Loucy (cell line): Measurements from ENCODE around the gene PPARA.

ENCODE experiments used
- H2AFZ ChIP-seq: fragments of 200-600 bp; sonication (generic); 2 replicates; pipeline ENCODE4 v1.6.0; 2016; ENCODE audit warnings: antibody characterized with exemption, mild to moderate bottlenecking, low read length, moderate library complexity
- H3F3A ChIP-seq: fragments of 200-600 bp; 2 replicates; pipeline ENCODE4 v1.6.0; 2016; ENCODE audit warnings: antibody characterized with exemption, low read depth, mild to moderate bottlenecking
- H3K27me3 ChIP-seq: fragments of 200-600 bp; sonication (generic); 2 replicates; pipeline ENCODE4 v1.6.1; 2014; ENCODE audit warnings: low read length, mild to moderate bottlenecking; ENCODE audit not compliant: insufficient read depth, poor library complexity, severe bottlenecking
- H3K36me3 ChIP-seq: fragments of 200-600 bp; sonication (generic); 2 replicates; pipeline ENCODE4 v1.6.1; 2016; ENCODE audit warnings: low read length; ENCODE audit not compliant: insufficient read depth
- H3K4me1 ChIP-seq: fragments of 200-600 bp; sonication (generic); 2 replicates; pipeline ENCODE4 v1.5.1; 2014; ENCODE audit warnings: low read length, mild to moderate bottlenecking; ENCODE audit not compliant: insufficient read depth, poor library complexity, severe bottlenecking
- H3K4me2 ChIP-seq: fragments of 200-600 bp; sonication (generic); 2 replicates; pipeline ENCODE4 v1.6.0; 2014; ENCODE audit warnings: antibody characterized with exemption, low read length, low read depth, mild to moderate bottlenecking; ENCODE audit not compliant: poor library complexity, severe bottlenecking
- H3K4me3 ChIP-seq: fragments of 200-600 bp; sonication (generic); 2 replicates; pipeline ENCODE4 v1.5.1; 2014; ENCODE audit warnings: low read length, mild to moderate bottlenecking, mixed read lengths; ENCODE audit not compliant: poor library complexity, severe bottlenecking
- H3K79me2 ChIP-seq: fragments of 200-600 bp; sonication (generic); 2 replicates; pipeline ENCODE4 v1.6.1; 2014; ENCODE audit warnings: low read length; ENCODE audit not compliant: insufficient read depth
- H3K9ac ChIP-seq: fragments of 200-600 bp; sonication (generic); 2 replicates; pipeline ENCODE4 v1.6.0; 2014; ENCODE audit warnings: mild to moderate bottlenecking, low read depth, low read length, moderate library complexity; ENCODE audit not compliant: poor library complexity, severe bottlenecking
- H3K9me2 ChIP-seq: fragments of 200-600 bp; sonication (generic); replicated peaks from 2 replicates; pipeline ENCODE4 v1.6.1; 2016; ENCODE audit warnings: low read depth, low read length, mixed read lengths
- H3K9me3 ChIP-seq: fragments of 200-600 bp; sonication (generic); 2 replicates; pipeline ENCODE4 v1.6.1; 2014; ENCODE audit warnings: mild to moderate bottlenecking, antibody characterized with exemption, low read length, low read depth; ENCODE audit not compliant: insufficient read depth
- H4K20me1 ChIP-seq: fragments of 200-600 bp; sonication (generic); 2 replicates; pipeline ENCODE4 v1.6.0; 2014; ENCODE audit warnings: antibody characterized with exemption, low read length, mild to moderate bottlenecking; ENCODE audit not compliant: insufficient read depth, poor library complexity, severe bottlenecking
- CTCF ChIP-seq: fragments of 200-600 bp; sonication (generic); conservative IDR thresholded peaks from 2 replicates; pipeline ENCODE4 v1.5.1; 2014; ENCODE audit warnings: mild to moderate bottlenecking, antibody characterized with exemption, low read length
- EZH2phosphoT487 ChIP-seq: fragments of 200-600 bp; IDR thresholded peaks from 2 replicates; pipeline ENCODE4 v1.6.1; 2018; ENCODE audit warnings: antibody characterized with exemption, mild to moderate bottlenecking, moderate library complexity, borderline replicate concordance

The PPARA gene

GRCh38 chr22:46104881-46105493 lies 45.3 kb upstream of the PPARA start:
- Histone ChIP-seq H3K4me3 (no peak overlapping the region), H3K9me2 (no peaks in the 10 kb centered on the region), H3K36me3 (peaks cover 100% of the 10 kb centered on the region; the same call in 1 of the 2 replicates), H3K4me1 (no peaks in the 10 kb centered on the region), H3K4me2 (no peak overlapping the region), H3K79me2 (peaks cover 41% of the 10 kb centered on the region; the same call in 1 of the 2 replicates), H3F3A (no peaks in the 10 kb centered on the region), H4K20me1 (peaks cover 42% of the 10 kb centered on the region), H3K9ac (no peak overlapping the region), H2AFZ (no peak overlapping the region), H3K27me3 (no peaks in the 10 kb centered on the region), H3K9me3 (no peaks in the 10 kb centered on the region)
- TF ChIP-seq EZH2phosphoT487 (no peak), CTCF (no peak)

GRCh38 chr22:46105494-46106278 lies 44.6 kb upstream of the PPARA start:
- H3K9me2 ChIP-seq = no peaks in the 10 kb centered on the region
- H3K4me3 ChIP-seq = no peak overlapping the region
- no peaks in the 10 kb centered on the region for H3K4me1 ChIP-seq
- no peak overlapping the region for H2AFZ ChIP-seq
- peaks cover 37% of the 10 kb centered on the region for H4K20me1 ChIP-seq
- H3K79me2 ChIP-seq = peaks cover 34% of the 10 kb centered on the region; the same call in 1 of the 2 replicates
- H3K4me2 ChIP-seq = no peak overlapping the region
- no peaks in the 10 kb centered on the region for H3K27me3 ChIP-seq
- no peak for TF ChIP-seq CTCF
- no peaks in the 10 kb centered on the region for H3K9me3 ChIP-seq
- no peak overlapping the region for H3K9ac ChIP-seq
- peaks cover 100% of the 10 kb centered on the region; the same call in 1 of the 2 replicates for H3K36me3 ChIP-seq
- no peaks in the 10 kb centered on the region for H3F3A ChIP-seq

- no peak overlapping the region for H3K4me3 ChIP-seq
- no peaks in the 10 kb centered on the region for H3K9me2 ChIP-seq
- H4K20me1 ChIP-seq = peaks cover 32% of the 10 kb centered on the region
- H3K4me1 ChIP-seq = no peaks in the 10 kb centered on the region
- no peaks in the 10 kb centered on the region for H3F3A ChIP-seq
- H3K27me3 ChIP-seq = no peaks in the 10 kb centered on the region
- peaks cover 97% of the 10 kb centered on the region; the same call in 1 of the 2 replicates for H3K36me3 ChIP-seq
- H3K79me2 ChIP-seq = peaks cover 29% of the 10 kb centered on the region; the same call in 1 of the 2 replicates
- no peaks in the 10 kb centered on the region for H3K9me3 ChIP-seq
- H3K4me2 ChIP-seq = no peak overlapping the region
- TF ChIP-seq EZH2phosphoT487 (no peak), CTCF (no peak)
- H3K9ac ChIP-seq = no peak overlapping the region
- H2AFZ ChIP-seq = no peak overlapping the region
Measured at GRCh38 chr22:46106279-46107022, 43.9 kb upstream of the PPARA start.
